OCI-LY1 (cell line): ENCODE measurements around the gene LRRC42.

Experiments
- H2AFZ ChIP-seq: fragments of 200-600 bp; sonication (generic), shearing (Covaris generic); 2 replicates; pipeline ENCODE4 v1.6.0; 2014; ENCODE audit warnings: antibody characterized with exemption, mild to moderate bottlenecking, low read length
- H3F3A ChIP-seq: fragments of 200-600 bp; sonication (generic), shearing (Covaris generic); 2 replicates; pipeline ENCODE4 v1.6.0; 2014; ENCODE audit warnings: mild to moderate bottlenecking, antibody characterized with exemption, low read length, moderate library complexity; ENCODE audit not compliant: insufficient read depth
- H3K27ac ChIP-seq: fragments of 200-600 bp; sonication (generic); 2 replicates; pipeline ENCODE4 v1.5.1; 2014; ENCODE audit warnings: low read length, mixed run types, mild to moderate bottlenecking, low read depth; ENCODE audit not compliant: poor library complexity, severe bottlenecking
- H3K27me3 ChIP-seq: fragments of 200-600 bp; sonication (generic); 2 replicates; pipeline ENCODE4 v1.6.0; 2014; ENCODE audit warnings: antibody characterized with exemption, mild to moderate bottlenecking, low read length, moderate library complexity; ENCODE audit not compliant: insufficient read depth
- H3K36me3 ChIP-seq: fragments of 200-600 bp; sonication (generic); 2 replicates; pipeline ENCODE4 v1.6.1; 2014; ENCODE audit warnings: mild to moderate bottlenecking, antibody characterized with exemption, low read length, moderate library complexity, mixed read lengths; ENCODE audit not compliant: insufficient read depth
- H3K4me1 ChIP-seq: fragments of 200-600 bp; sonication (generic); 2 replicates; pipeline ENCODE4 v1.5.1; 2014; ENCODE audit warnings: mild to moderate bottlenecking, low read length, moderate library complexity; ENCODE audit not compliant: insufficient read depth, severe bottlenecking
- H3K4me2 ChIP-seq: fragments of 200-600 bp; sonication (generic), shearing (Covaris generic); 2 replicates; pipeline ENCODE4 v1.6.1; 2014; ENCODE audit warnings: low read length
- H3K4me3 ChIP-seq: fragments of 200-600 bp; sonication (generic); 2 replicates; pipeline ENCODE4 v1.5.1; 2014; ENCODE audit warnings: low read length, low read depth, mild to moderate bottlenecking, mixed read lengths; ENCODE audit not compliant: poor library complexity, severe bottlenecking
- H3K79me2 ChIP-seq: fragments of 200-600 bp; shearing (Covaris generic); 2 replicates; pipeline ENCODE4 v1.6.1; 2016; ENCODE audit warnings: mixed run types, low read length, mixed read lengths; ENCODE audit not compliant: insufficient read depth
- H3K9ac ChIP-seq: fragments of 200-600 bp; sonication (generic), shearing (Covaris generic); 2 replicates; pipeline ENCODE4 v1.6.1; 2014; ENCODE audit warnings: mild to moderate bottlenecking, low read length, mixed read lengths
- H3K9me2 ChIP-seq: fragments of 200-600 bp; sonication (generic), shearing (Covaris generic); 2 replicates; pipeline ENCODE4 v1.6.1; 2014; ENCODE audit warnings: low read depth, mild to moderate bottlenecking, low read length, mixed read lengths
- H3K9me3 ChIP-seq: fragments of 200-600 bp; shearing (Covaris generic); 2 replicates; pipeline ENCODE4 v1.6.1; 2014; ENCODE audit warnings: low read length, mixed read lengths
- H4K20me1 ChIP-seq: fragments of 200-600 bp; sonication (generic), shearing (Covaris generic); 2 replicates; pipeline ENCODE4 v1.6.0; 2016; ENCODE audit warnings: mild to moderate bottlenecking, low read length; ENCODE audit not compliant: insufficient read depth
- EZH2 ChIP-seq: fragments of 200-600 bp; sonication (generic), shearing (Covaris generic); IDR thresholded peaks from 2 replicates; pipeline ENCODE4 v1.8.0; 2017; ENCODE audit warnings: borderline replicate concordance, mixed run types, mild to moderate bottlenecking, antibody characterized with exemption, low read length, moderate library complexity, mixed read lengths
- TF ChIP-seq, protein P1 (sequence below): fragments of 200-600 bp; sonication (generic), shearing (Covaris generic); IDR thresholded peaks from 2 replicates; pipeline ENCODE4 v1.5.1; 2017; ENCODE audit warnings: mild to moderate bottlenecking, antibody characterized with exemption, low read length, moderate library complexity, mixed read lengths

Gene LRRC42

DNA sequence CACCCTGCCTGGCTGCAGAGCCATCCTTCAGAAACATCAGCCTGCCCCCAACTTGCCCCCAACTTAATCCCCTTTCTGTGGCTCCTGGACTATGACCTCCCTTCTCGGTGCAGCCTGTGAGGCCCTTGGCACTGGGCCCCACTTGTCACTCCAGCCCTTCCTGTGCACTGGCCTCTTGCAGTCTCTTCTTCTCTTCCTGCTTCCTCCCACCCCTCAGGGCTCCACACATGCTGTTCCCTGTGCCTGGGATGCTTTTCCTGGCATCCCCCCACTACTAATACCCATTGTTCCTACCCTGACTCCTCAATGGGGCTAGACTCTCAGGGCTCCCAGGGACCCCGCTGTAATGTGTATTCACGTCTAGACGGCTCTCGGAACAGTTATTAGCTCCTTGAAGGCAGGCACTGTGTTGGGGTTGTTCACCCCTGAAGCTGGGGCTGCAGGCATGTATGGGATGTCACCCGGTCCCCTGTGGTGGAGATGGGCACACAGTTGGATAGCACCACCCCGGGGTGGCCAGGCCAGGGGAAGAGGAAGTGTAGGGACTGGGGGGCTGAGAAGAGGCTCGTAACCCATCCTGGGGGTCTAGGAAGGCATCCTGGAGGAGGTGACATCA, 67.4 kb downstream of the LRRC42 start:
- Histone ChIP-seq H3K4me3 (no peak overlapping the region), H4K20me1 (no peaks in the 10 kb centered on the region), H3K9ac (no peak overlapping the region), H3K79me2 (no peaks in the 10 kb centered on the region), H3K4me1 (no peaks in the 10 kb centered on the region), H3K9me3 (no peaks in the 10 kb centered on the region), H3K36me3 (no peaks in the 10 kb centered on the region), H2AFZ (no peak overlapping the region), H3F3A (no peaks in the 10 kb centered on the region), H3K27me3 (peaks cover 6% of the 10 kb centered on the region; the same call in 1 of the 2 replicates), H3K9me2 (no peaks in the 10 kb centered on the region), H3K4me2 (no peak overlapping the region), H3K27ac (no peak overlapping the region)
- TF ChIP-seq, protein P1, sequence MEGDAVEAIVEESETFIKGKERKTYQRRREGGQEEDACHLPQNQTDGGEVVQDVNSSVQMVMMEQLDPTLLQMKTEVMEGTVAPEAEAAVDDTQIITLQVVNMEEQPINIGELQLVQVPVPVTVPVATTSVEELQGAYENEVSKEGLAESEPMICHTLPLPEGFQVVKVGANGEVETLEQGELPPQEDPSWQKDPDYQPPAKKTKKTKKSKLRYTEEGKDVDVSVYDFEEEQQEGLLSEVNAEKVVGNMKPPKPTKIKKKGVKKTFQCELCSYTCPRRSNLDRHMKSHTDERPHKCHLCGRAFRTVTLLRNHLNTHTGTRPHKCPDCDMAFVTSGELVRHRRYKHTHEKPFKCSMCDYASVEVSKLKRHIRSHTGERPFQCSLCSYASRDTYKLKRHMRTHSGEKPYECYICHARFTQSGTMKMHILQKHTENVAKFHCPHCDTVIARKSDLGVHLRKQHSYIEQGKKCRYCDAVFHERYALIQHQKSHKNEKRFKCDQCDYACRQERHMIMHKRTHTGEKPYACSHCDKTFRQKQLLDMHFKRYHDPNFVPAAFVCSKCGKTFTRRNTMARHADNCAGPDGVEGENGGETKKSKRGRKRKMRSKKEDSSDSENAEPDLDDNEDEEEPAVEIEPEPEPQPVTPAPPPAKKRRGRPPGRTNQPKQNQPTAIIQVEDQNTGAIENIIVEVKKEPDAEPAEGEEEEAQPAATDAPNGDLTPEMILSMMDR: no peak
- TF ChIP-seq EZH2: no peak

DNA sequence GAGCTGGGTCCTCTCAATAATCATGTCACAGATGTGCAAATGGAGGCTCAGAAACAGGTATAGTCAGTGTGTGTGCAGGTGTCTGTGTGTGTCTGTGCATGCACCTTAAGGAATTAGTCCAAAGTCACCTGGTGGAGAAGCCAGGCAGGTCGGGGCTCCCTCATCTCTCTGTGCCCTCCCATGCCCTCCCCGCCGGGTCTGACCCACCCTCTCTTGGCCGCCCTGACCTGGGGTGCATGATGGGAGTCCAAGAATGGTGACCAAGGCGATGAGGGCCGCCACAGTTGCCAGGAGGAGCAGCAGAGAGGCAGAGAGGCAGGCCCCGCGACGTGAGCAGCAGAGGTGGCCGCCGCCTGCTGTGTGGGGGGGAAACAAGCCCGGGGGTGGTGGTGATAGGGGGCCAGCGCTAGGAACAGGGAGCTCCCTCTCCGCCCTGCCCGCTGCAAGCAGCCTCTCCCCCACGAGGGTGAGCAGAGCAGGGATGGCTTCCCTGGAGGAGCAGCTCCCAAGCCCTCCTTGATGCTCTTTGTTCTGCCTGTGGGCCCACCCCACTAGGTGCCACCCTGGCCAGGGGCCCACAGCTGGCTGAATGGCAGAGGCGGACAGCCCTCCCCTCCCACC, 68.0 kb downstream of the LRRC42 start:
- Histone ChIP-seq H3K4me1 (no peaks in the 10 kb centered on the region), H3K79me2 (no peaks in the 10 kb centered on the region), H3K9me3 (no peaks in the 10 kb centered on the region), H3K36me3 (no peaks in the 10 kb centered on the region), H2AFZ (no peak overlapping the region), H3K9me2 (no peaks in the 10 kb centered on the region), H3K27me3 (peaks cover 6% of the 10 kb centered on the region; the same call in 1 of the 2 replicates), H3K4me3 (no peak overlapping the region), H3K4me2 (no peak overlapping the region), H3K27ac (no peak overlapping the region), H3F3A (no peaks in the 10 kb centered on the region), H4K20me1 (no peaks in the 10 kb centered on the region), H3K9ac (no peak overlapping the region)
- no peak for TF ChIP-seq EZH2
- TF ChIP-seq, protein P1: no peak

DNA sequence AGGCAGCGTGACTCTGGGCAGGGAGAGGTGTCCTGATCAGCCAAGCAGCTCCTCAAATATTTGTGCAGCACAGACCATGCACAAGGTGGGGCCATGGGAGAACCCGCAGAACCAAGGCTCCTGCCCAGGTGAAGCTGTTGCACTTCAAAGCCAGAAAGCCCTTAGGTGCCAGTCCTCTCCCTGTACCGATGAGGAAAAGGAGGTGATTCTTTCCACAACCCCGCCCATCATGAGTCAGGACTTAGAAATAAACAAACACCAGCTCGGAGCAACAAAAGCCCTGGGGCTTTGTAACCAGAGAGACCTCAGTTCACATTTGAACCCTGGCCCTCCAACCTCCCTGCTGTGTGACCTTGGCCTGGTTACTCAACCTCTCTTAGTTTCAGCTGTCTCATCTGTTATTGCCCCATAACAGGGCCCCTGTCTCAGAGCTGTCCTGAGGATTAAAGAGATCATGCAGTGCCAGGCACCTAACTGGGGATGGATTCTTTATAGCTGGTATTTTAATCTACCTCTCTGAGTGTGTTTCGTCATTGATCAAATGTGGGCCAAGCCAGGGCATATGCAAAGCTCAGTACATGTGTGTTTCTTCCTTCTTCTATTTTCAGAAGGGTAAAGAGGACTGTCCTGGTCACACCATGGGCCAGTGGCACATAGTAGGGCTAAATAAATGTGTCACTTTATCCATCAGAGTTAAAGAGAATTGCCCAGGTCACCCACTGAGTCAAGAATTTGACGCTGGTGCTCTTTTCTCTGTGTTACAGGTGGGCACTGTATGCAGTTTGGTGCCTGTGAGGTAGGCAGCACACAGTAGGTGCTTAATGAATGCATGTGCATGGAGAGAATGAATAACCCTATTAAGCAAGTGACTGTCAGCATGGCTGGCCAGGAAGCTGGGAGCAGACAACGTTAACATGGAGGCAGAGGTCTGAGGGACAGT, 70.5 kb downstream of the LRRC42 start:
- Histone ChIP-seq H3K27ac (no peak overlapping the region), H3K4me3 (no peak overlapping the region), H2AFZ (no peak overlapping the region), H3K27me3 (peaks cover under 1% of the 10 kb centered on the region; the same call in 1 of the 2 replicates), H3K9me3 (no peaks in the 10 kb centered on the region), H3K79me2 (no peaks in the 10 kb centered on the region), H4K20me1 (no peaks in the 10 kb centered on the region), H3K36me3 (no peaks in the 10 kb centered on the region), H3K9me2 (no peaks in the 10 kb centered on the region), H3K4me2 (no peak overlapping the region), H3F3A (no peaks in the 10 kb centered on the region), H3K4me1 (no peaks in the 10 kb centered on the region), H3K9ac (no peak overlapping the region)
- TF ChIP-seq EZH2: no peak
- TF ChIP-seq, protein P1: no peak
